ENCODE results near the gene ADARB2.

ADARB2 gene

DNA sequence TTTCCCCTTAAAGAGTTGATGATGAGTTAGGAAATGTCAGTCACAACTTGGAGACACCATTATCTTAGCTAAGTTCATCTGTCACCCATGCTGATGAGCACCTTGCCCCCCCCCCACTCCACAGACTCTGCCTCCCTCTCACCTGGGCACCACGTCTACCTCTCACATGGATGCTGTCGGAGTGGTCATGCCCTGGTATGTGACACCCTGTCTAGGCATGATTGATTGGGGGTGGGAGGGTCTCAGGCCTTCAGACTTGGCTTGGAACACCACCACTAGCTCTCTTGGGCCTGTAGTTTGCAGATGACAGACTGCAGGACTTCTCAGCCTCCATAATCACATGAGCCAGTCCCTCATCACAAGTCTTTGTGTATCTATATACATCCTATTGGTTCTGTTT lies 603.2 kb downstream of the ADARB2 start:
- no peak for TF ChIP-seq EP300 (IDR thresholded peaks at IDR 0.05; ENCODE audit: borderline replicate concordance)
- no peak for TF ChIP-seq CEBPB (IDR thresholded peaks at IDR 0.05)
- TF ChIP-seq TCF12 (IDR thresholded peaks at IDR 0.05; ENCODE audit: low read depth): no peak
- TF ChIP-seq REST (IDR thresholded peaks at IDR 0.05; ENCODE audit: low read depth): no peak
- no peak for TF ChIP-seq FOXM1 (IDR thresholded peaks at IDR 0.05; ENCODE audit: borderline replicate concordance, low read depth)
- no peak for TF ChIP-seq YY1 (IDR thresholded peaks at IDR 0.05; ENCODE audit: low read depth)
- TF ChIP-seq TEAD4 (IDR thresholded peaks at IDR 0.05): no peak
- no peak for TF ChIP-seq TAF1 (IDR thresholded peaks at IDR 0.05; ENCODE audit: low read depth)
- no peak for TF ChIP-seq NFIC (IDR thresholded peaks at IDR 0.05)
- TF ChIP-seq RAD21 (IDR thresholded peaks at IDR 0.05; ENCODE audit: low read depth): no peak

- TF ChIP-seq, protein P1, sequence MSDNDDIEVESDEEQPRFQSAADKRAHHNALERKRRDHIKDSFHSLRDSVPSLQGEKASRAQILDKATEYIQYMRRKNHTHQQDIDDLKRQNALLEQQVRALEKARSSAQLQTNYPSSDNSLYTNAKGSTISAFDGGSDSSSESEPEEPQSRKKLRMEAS (IDR thresholded peaks at IDR 0.05): no peak
- TF ChIP-seq RAD21 (IDR thresholded peaks at IDR 0.05; ENCODE audit: low read depth): no peak
- TF ChIP-seq, protein P2, sequence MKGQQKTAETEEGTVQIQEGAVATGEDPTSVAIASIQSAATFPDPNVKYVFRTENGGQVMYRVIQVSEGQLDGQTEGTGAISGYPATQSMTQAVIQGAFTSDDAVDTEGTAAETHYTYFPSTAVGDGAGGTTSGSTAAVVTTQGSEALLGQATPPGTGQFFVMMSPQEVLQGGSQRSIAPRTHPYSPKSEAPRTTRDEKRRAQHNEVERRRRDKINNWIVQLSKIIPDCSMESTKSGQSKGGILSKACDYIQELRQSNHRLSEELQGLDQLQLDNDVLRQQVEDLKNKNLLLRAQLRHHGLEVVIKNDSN (IDR thresholded peaks at IDR 0.05): no peak
- TF ChIP-seq YY1 (IDR thresholded peaks at IDR 0.05; ENCODE audit: low read depth): no peak
- TF ChIP-seq ZBTB7A (IDR thresholded peaks at IDR 0.05; ENCODE audit: low read depth): no peak
- no peak for TF ChIP-seq NFIC (IDR thresholded peaks at IDR 0.05)
- TF ChIP-seq EGR1 (IDR thresholded peaks at IDR 0.05): no peak
- no peak for TF ChIP-seq TCF12 (IDR thresholded peaks at IDR 0.05; ENCODE audit: low read depth)
- TF ChIP-seq TEAD4 (IDR thresholded peaks at IDR 0.05): no peak
- no peak for TF ChIP-seq CREB1 (IDR thresholded peaks at IDR 0.05; ENCODE audit: low read depth)
- no peak for TF ChIP-seq EP300 (IDR thresholded peaks at IDR 0.05; ENCODE audit: borderline replicate concordance)
- no peak for TF ChIP-seq REST (IDR thresholded peaks at IDR 0.05; ENCODE audit: low read depth)
- TF ChIP-seq CEBPB (IDR thresholded peaks at IDR 0.05): no peak
- TF ChIP-seq FOXM1 (IDR thresholded peaks at IDR 0.05; ENCODE audit: borderline replicate concordance, low read depth): no peak
- no peak for TF ChIP-seq TAF1 (IDR thresholded peaks at IDR 0.05; ENCODE audit: low read depth)
These were observed 603.8 kb downstream of the ADARB2 start for GRCh38 chr10:1133495-1134045.

DNA sequence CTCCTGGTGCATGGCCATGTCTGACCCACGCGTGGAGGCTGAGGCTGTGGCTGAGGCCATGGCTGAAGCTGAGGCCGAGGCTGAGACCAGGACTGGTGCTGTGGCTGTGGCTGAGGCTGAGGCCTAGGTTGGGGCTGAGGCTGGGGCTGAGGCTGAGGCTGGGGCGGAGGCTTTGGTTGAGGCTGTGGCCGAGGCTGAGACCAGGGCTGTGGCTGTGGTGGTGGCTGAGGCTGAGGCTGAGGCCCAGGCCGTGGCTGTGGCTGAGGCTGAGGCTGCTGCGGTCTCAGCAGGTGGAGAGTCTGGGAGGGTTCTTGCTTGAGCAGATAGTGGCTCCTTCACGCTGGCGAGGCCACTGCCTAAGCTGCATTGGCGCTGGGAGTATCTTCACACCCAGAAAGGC lies 604.7 kb downstream of the ADARB2 start:
- TF ChIP-seq TCF12 (IDR thresholded peaks at IDR 0.05; ENCODE audit: low read depth) (no peak), FOXM1 (IDR thresholded peaks at IDR 0.05; ENCODE audit: borderline replicate concordance, low read depth) (no peak), EGR1 (IDR thresholded peaks at IDR 0.05) (no peak)

DNA sequence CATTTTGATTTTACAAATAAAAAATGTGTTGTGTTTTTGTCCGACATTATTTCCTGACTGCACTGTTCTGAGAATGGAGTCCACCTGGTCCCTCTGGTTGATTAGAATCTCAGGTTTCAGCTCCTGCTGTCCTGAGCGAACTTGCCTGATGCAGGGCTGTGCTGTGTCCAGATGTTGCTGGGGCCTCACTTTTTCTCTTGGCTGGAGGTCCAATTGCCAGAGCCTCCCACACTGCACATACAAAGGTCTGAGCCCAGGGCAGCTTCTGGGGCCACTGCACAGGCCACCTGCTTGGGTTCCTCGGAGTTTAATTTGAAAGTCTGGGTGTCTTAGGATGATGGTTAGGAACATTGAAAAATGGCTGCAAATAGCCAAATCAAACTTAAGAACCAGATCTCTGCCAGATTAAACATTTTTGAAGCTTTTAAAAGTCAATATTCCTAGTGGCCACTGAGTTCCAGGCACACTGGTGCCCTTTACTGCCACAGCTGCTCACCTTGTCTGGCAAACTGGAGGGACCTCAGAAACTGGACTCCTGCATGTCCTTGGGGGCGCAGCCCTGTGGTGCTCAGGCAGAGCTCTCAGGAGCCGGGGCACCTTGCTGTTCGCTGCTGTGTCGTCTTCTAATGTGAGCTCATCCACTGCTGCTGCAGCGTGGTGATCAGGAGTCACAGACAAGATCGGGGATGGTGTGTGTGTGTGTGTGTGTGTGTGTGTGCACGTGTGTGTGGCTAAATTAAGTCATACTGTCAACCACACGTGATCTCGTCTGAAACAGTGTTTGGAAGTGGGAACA lies 606.1 kb downstream of the ADARB2 start:
- TF ChIP-seq ZBTB7A (IDR thresholded peaks at IDR 0.05; ENCODE audit: low read depth) (no peak), TAF1 (IDR thresholded peaks at IDR 0.05; ENCODE audit: low read depth) (no peak), REST (IDR thresholded peaks at IDR 0.05; ENCODE audit: low read depth) (no peak), RAD21 (IDR thresholded peaks at IDR 0.05; ENCODE audit: low read depth) (no peak), YY1 (IDR thresholded peaks at IDR 0.05; ENCODE audit: low read depth) (no peak), NFIC (IDR thresholded peaks at IDR 0.05) (no peak), EGR1 (IDR thresholded peaks at IDR 0.05) (no peak), CREB1 (IDR thresholded peaks at IDR 0.05; ENCODE audit: low read depth) (no peak), EP300 (IDR thresholded peaks at IDR 0.05; ENCODE audit: borderline replicate concordance) (no peak), TCF12 (IDR thresholded peaks at IDR 0.05; ENCODE audit: low read depth) (no peak), TEAD4 (IDR thresholded peaks at IDR 0.05) (no peak), CEBPB (IDR thresholded peaks at IDR 0.05) (no peak), FOXM1 (IDR thresholded peaks at IDR 0.05; ENCODE audit: borderline replicate concordance, low read depth) (no peak)
- TF ChIP-seq, protein P2 (IDR thresholded peaks at IDR 0.05): no peak
- TF ChIP-seq, protein P1 (IDR thresholded peaks at IDR 0.05): no peak

Measured in Ishikawa (cell line).